ENCODE data around the gene GARIN5B. TPM values are rescaled to one million over a fixed set of nuclear protein-coding genes. Genes with fewer than 3 reads are reported as not detected.

Gene GARIN5B
- total RNA-seq, 1 donor from 2014 or later, result not detected

DNA sequence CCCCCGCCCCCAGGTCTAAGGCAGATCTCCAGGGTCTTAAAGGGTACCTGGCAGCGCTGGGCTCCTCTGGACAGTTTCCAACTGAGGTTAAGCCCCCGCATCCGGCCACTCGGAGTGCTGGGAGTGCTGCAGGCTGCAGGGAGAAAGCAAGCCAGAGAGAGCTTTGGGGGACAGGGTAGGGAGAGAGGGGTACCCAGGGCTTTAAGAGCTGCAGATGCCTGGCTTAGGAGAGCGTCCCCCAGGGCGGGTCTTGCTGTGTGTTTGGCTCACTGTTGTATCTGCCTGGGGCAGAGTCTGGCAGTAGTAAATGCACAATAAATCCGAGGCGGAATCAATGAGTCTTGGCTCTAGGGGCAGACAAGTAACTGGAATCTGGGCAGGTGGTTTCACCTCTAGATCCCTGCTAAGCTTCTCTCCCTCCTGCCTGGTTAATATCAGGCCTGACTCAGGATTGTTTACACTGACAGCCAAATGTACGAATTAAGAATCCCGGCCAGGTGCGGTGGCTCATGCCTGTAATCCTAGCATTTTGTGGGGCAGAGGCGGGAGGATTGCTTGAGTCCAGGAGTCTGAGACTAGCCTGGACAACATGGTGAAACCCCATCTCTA is 7.7 kb downstream of the GARIN5B start:
- no peak for TF ChIP-seq CTCF (IDR thresholded peaks at IDR 0.05; ENCODE audit: unreplicated experiment)

DNA sequence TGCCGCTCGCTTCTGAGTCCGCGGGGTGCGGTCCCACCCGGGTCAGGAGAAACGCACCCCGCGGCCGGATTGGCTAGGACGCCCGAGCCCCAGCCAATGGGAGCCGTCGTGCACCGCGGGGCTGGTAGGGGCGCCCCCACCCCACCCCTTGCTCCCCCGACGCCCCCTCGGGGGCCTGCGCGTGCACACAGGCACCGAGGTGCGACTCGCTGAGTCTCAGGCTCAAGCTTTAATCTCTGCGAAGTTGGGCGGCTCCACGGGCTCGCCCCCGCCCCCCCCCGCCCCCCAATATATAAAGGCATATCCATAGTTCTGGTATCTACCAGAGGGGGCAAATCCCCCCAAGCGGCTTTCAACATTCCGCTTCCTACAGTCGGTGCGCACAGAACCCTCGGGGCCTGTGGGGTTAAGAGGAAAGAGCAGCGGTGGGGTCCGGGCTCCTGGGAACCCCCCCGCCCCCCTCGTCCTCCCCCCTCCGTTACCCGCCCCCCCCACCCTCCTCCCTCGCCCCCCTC is 8.3 kb downstream of the GARIN5B start, which contains the start of gene COX6B2:
TSS of gene COX6B2 (minus strand) at position 22 of the 515 bp plus-strand sequence. CDS start 198 bp downstream, outside the sequence.
- Mint-ChIP-seq H3K4me1 (ENCODE audit: low read depth) (no peaks in the 10 kb centered on the region), H3K9me3 (ENCODE audit: low read depth) (no peaks in the 10 kb centered on the region), H3K27ac (no peak within 1 kb of the TSS), H3K36me3 (ENCODE audit: insufficient read depth) (no peaks in the 10 kb centered on the region), H3K4me3 (ENCODE audit: low read depth) (peak within 1 kb of the TSS; percentile 42), H3K27me3 (peaks cover 78% of the 10 kb centered on the region)
- DNase-seq (ENCODE audit: low spot score, unreplicated experiment), result no peak
- no peak for TF ChIP-seq CTCF (IDR thresholded peaks at IDR 0.05; ENCODE audit: unreplicated experiment)

More for the DNA sequence above, 7.7 kb downstream of the GARIN5B start:
- no peaks in the 10 kb centered on the region for H3K9me3 Mint-ChIP-seq (ENCODE audit: low read depth)
- no peak overlapping the region for H3K4me3 Mint-ChIP-seq (ENCODE audit: low read depth)
- H3K27ac Mint-ChIP-seq, result no peak overlapping the region
- peaks cover 78% of the 10 kb centered on the region for H3K27me3 Mint-ChIP-seq
- H3K36me3 Mint-ChIP-seq (ENCODE audit: insufficient read depth), result no peaks in the 10 kb centered on the region
- no peak for DNase-seq (ENCODE audit: low spot score, unreplicated experiment)
- no peaks in the 10 kb centered on the region for H3K4me1 Mint-ChIP-seq (ENCODE audit: low read depth)

GRCh38 chr19:55353803-55354697 is 9.0 kb downstream of the GARIN5B start:
- no peak overlapping the region for H3K27ac Mint-ChIP-seq
- no peak for DNase-seq (ENCODE audit: low spot score, unreplicated experiment)
- TF ChIP-seq CTCF (IDR thresholded peaks at IDR 0.05; ENCODE audit: unreplicated experiment), result no peak
- peaks cover 75% of the 10 kb centered on the region for H3K27me3 Mint-ChIP-seq
- no peaks in the 10 kb centered on the region for H3K4me1 Mint-ChIP-seq (ENCODE audit: low read depth)
- H3K36me3 Mint-ChIP-seq (ENCODE audit: insufficient read depth), result no peaks in the 10 kb centered on the region
- H3K4me3 Mint-ChIP-seq (ENCODE audit: low read depth), result peak overlapping the region; percentile 42
- H3K9me3 Mint-ChIP-seq (ENCODE audit: low read depth), result no peaks in the 10 kb centered on the region

DNA sequence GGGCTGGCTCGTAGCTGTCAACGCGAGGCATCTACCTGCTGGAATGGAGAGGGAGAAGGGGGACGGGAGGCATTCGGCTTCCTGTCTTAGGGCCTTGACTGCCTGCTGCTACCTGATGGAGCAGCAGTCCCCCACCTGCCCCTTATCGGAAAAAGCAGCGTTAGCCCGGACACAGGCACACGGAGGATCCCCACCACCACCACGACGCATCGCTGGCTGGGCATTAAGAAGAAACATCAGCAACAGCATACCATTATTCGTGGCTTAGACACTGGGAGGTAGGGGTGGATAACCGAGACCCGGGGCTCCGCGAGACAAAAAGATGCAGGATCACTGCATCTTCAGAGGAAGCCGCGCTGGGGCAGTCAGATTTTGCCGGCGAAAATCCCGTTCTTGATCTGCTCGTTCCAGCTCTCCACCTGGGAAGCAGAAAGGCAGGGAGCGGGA is 9.7 kb downstream of the GARIN5B start:
- TF ChIP-seq CTCF (IDR thresholded peaks at IDR 0.05; ENCODE audit: unreplicated experiment), result no peak
- peaks cover 4% of the 10 kb centered on the region for H3K4me1 Mint-ChIP-seq (ENCODE audit: low read depth)
- no peak overlapping the region for H3K27ac Mint-ChIP-seq
- H3K36me3 Mint-ChIP-seq (ENCODE audit: insufficient read depth), result no peaks in the 10 kb centered on the region
- H3K27me3 Mint-ChIP-seq, result peaks cover 68% of the 10 kb centered on the region
- H3K9me3 Mint-ChIP-seq (ENCODE audit: low read depth), result no peaks in the 10 kb centered on the region
- no peak for DNase-seq (ENCODE audit: low spot score, unreplicated experiment)
- peak overlapping the region; percentile 42 for H3K4me3 Mint-ChIP-seq (ENCODE audit: low read depth)

GRCh38 chr19:55352549-55353145 is 10.4 kb downstream of the GARIN5B start:
- no peaks in the 10 kb centered on the region for H3K9me3 Mint-ChIP-seq (ENCODE audit: low read depth)
- H3K27ac Mint-ChIP-seq, result no peak overlapping the region
- DNase-seq (ENCODE audit: low spot score, unreplicated experiment), result no peak
- TF ChIP-seq CTCF (IDR thresholded peaks at IDR 0.05; ENCODE audit: unreplicated experiment), result no peak
- peaks cover 6% of the 10 kb centered on the region for H3K4me1 Mint-ChIP-seq (ENCODE audit: low read depth)
- no peak overlapping the region for H3K4me3 Mint-ChIP-seq (ENCODE audit: low read depth)
- H3K36me3 Mint-ChIP-seq (ENCODE audit: insufficient read depth), result peaks cover 2% of the 10 kb centered on the region
- peaks cover 63% of the 10 kb centered on the region for H3K27me3 Mint-ChIP-seq

Measured in progenitor cell of endocrine pancreas (in vitro differentiated cells).